Stimulated activated CD8-positive, alpha-beta memory T cell treated with anti-CD3 and anti-CD28 coated beads, Interleukin-12 subunit alpha, Interleukin-12 subunit beta, amount 100 ng/mL, for 24 hours (primary cell): ENCODE measurements around the gene PAM.

Experiments used
- DNase-seq: peaks from one replicate; pipeline ENCODE4 v3.0.0-alpha.2; 2020; ENCODE audit errors: extremely low read depth

The PAM gene

DNA sequence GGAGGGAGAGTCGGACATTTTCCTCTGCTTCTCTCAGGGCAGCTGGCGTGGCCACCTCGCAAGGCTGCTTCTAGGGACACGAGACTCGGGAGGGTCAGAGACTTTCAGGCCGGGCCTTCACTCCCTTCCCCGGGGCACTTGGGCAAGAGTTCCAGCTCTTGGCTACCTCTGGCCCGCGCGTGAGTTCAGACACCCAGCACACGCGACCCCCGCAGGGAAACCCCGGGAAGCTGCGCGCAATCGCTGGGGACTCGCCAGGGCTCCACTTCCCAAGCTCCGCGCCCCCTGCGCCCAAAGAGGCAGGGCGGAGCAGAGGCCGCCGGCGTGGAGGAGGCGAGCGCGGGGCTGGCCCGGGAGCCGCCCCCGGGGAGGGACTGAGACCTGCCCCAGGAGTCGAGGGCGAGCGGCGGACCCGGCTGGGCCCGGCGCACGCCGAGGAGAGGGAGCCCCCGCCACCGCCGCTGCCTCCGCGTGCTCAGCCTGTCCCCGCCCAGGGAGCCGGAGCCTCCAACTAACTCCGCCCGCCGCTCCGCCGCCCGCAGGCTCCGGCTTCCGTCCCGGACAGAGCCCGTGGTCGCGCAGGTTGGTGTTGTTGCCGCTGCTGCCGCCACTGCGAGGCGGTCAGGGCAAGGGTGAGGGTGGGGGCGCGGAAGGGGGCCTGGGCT is at the start of gene PAM:
TSS of gene PAM (plus strand) at position 539 of the 665 bp plus-strand sequence. CDS start 110,891 bp downstream, outside the sequence.
- peak; percentile 52 for DNase-seq

- no peak for DNase-seq
Observed at GRCh38 chr5:102711525-102712385, 43.4 kb upstream of the PAM start.

DNA sequence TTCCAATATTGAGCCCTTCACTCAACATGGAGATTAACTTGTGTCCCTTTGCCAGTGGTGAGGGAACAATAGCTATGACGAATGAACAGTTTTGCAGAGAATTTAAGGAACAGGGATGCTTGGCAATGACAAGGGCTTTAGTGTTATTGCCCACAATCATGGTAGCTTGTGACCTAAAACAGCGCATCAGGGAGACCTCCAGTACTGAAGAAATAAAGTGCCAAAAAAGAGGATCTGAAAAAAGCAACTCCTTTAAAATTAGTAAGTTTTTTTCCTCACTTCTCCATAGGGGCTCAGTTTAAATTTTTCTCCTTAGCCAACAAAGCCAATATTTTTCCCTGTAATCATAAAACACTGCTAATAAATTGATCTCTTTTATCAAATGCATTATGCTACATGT is 41.8 kb upstream of the PAM start:
- DNase-seq: no peak

- DNase-seq: no peak
Observed at GRCh38 chr5:102713682-102714231, 41.3 kb upstream of the PAM start.

DNA sequence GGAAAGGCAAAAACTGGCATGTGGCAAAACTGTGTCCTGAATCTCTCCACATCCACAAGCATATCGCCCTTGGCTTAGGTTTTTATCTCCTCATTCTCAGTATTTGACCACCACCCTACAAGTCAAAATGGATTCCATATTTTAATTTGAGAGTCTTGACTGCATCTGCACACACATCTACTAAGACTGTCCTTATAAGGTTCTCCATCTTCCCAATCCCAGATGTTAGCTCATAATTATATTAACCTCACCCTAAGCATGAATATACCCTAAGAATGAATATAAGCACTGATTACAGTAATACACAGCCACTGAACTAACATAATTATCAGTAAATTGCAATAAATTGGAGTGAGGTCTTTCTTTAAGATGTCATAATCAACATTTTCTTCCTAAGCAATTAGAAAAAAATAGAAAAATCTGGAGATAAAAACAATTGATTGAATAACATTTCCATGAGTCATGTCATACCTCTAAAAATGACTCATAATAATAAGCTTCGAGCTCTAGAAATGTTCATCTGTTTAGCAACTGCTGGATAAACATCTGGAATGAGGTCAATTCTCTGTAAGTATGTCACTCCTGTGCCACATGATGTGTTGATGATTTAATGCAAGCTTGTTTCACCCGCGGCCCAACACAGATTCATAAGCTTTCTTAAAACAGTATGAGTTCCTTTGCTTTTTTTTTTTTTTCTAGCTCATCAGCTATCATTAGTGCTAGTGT is 39.9 kb upstream of the PAM start:
- DNase-seq: no peak

GRCh38 chr5:102716017-102716416 is 39.1 kb upstream of the PAM start:
- DNase-seq: no peak

GRCh38 chr5:102718819-102719218 is 36.3 kb upstream of the PAM start:
- DNase-seq: no peak

GRCh38 chr5:102719886-102720285 is 35.2 kb upstream of the PAM start:
- DNase-seq: no peak

DNA sequence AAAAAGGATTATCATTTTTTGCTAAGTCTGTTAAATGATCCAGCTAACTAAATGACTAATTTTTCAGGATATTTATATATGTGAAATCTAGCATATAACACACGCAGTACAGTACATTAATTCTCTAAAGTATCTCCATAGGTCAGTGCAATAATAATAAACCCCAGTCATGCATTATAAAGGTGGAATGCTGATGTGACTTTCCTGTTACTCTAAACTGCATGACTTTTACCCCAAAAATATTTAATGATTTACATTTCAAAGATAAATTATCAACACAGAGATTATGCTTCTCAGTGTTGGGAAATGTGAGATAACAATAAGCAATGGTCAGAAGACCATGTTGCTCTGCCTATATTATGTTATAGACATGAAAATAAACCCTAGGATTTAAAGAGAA is 34.1 kb upstream of the PAM start:
- DNase-seq: no peak

GRCh38 chr5:102722931-102723330 is 32.2 kb upstream of the PAM start:
- DNase-seq: no peak

GRCh38 chr5:102731693-102732092 is 23.4 kb upstream of the PAM start:
- no peak for DNase-seq

DNA sequence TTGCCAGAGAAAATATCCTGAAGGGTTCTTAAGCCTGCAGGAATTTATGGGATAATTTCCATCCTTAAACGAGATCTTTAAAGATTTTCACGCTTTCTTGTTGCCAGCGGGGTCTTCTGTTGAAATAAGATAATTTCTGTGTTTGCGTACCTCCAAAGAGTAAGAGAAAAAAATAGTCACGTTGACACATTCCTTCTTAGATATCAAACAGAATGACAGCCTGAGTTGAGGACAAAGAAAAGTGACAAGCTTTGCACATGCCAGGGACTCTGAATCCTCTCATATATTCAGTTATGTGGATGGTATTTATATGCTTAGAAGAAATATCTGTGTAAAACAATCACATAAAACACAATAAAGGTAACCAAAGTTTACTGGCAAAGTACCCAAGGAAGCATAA is 21.6 kb upstream of the PAM start:
- no peak for DNase-seq

DNA sequence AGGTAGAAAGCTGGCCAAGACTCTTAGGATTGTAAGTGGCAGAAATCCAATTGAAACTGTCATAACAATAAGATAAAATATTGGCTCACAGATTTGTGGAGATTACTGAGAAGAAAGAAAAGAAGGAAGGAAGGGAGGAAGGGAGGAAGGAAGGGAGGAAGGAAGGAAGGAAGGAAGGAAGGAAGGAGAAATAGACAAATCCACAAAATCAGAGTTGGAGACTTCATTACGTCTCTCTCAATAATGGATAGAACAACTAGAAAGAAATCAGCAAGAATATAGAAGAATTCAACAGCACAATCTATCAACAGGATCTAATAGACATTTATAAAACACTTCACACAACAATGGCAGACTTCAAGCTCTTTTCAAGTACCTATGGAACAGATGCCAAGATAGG is 17.9 kb upstream of the PAM start:
- DNase-seq: no peak

DNA sequence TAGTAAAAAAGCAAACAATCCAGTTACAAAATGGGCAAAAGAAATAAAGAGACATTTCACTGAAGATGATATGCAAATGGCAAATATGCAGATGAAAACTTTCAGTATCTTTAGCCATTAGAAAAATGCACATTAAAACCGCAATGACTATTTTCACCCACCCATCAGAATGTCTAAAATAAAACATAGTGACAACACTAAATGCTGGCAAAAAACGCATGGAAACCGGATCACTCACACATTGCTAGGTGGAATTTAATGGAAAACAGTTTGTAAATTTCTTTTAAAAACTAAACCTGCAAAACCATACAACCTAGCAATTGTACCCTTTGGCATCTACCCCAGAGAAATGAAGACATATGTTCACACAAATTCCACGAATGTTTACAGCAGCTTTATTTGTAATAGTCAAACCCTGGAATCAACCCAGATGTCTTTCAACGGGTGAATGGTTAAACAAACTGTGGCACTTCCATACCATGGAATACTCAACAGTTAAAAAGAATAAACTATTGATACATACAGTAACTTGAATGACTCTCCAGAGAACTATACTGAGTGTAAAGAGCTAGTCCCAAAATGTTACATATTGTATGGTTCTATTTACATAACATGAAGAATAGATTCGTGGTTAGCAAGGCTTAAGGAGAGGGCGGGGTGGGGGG is 17.2 kb upstream of the PAM start:
- no peak for DNase-seq

DNA sequence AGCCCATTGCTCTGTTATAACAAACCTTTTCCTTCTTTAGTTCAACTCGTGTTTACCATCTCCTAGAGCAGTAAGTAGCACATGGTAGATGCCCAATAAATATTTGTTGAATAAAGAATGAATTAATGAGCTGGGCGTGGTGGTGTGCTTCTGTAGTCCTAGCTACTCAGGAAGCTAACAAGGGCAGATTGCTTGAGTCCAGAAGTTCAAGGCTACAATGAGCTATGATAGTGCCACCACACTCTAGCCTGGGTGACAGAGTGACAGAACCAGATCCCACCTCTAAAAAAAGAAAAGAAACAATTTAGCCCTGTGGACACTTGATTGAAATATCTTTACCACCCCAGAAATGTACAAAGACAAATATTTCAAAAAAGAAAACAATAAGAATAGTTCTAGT is 14.6 kb upstream of the PAM start:
- no peak for DNase-seq

- no peak for DNase-seq
Observed at GRCh38 chr5:102742215-102742614, 12.9 kb upstream of the PAM start.

GRCh38 chr5:102743900-102744299 is 11.2 kb upstream of the PAM start:
- DNase-seq: no peak

DNA sequence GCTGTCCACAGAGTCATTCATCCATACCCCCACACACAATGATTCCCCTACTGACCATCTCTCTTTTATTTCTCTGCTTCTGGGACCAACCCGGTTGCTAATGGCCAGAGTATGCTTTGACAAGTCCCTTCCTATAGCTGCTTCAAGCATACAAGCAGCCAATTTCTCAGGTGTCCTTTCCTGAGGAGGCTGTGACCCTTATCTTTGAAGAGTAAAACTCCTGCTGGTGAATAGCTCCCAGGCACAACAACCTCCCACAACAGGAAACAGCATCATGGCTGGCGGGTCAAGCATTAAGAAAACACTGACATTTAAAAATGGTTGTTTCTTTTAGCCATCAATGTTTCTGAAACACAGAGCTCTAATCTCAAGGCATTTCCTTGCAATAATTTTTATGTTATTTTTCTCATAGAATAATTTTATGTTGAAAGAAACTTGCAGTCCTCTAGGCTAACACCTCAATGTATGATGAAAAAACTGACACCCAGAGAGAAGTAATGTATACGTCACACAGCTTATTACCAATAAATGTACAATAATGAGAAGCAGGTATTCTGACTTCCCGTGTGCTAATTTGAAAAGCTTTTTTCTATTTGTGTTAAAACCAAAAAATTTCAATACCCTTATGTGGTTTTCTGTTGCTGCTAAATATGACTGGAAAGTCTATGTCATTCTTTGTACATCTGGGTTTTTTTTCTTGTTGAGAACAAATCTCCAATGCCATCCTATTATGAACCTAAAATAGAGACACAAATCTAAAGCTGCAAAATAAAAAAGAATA is 7.5 kb upstream of the PAM start:
- no peak for DNase-seq

GRCh38 chr5:102749416-102750030 is 5.6 kb upstream of the PAM start:
- no peak for DNase-seq

- DNase-seq: no peak
Observed at GRCh38 chr5:102750151-102750834, 4.8 kb upstream of the PAM start.
